SK-N-SH (cell line): ENCODE data around the gene TOX2.

Experiments
- CTCF ChIP-seq: fragments of 200-600 bp; sonication (generic); IDR thresholded peaks from 2 replicates; pipeline ENCODE4 v1.6.1; 2017; ENCODE audit warnings: antibody characterized with exemption, mild to moderate bottlenecking, moderate library complexity
- GATA2 ChIP-seq: sonication (generic); formaldehyde crosslinking; IDR thresholded peaks from 2 replicates; pipeline ENCODE4 v1.5.0; 2020; ENCODE audit warnings: mild to moderate bottlenecking, missing genetic modification reagents
- IRF3 ChIP-seq: fragments of 150-350 bp; IDR thresholded peaks from 2 replicates; pipeline ENCODE4 v1.6.1; 2016; ENCODE audit warnings: mild to moderate bottlenecking, low read depth, low read length
- JUND ChIP-seq: IDR thresholded peaks from 2 replicates; pipeline ENCODE4 v1.4.0; 2012
- NFIC ChIP-seq: IDR thresholded peaks from 2 replicates; pipeline ENCODE4 v1.4.0; 2012; ENCODE audit warnings: borderline replicate concordance

- TF ChIP-seq CTCF (no peak), NFIC (no peak), IRF3 (no peak), GATA2 (CRISPR knock-in tag) (no peak), JUND (no peak)
Observed at GRCh38 chr20:43981540-43981939, 66.9 kb downstream of the TOX2 start.
